GM23338 (cell line): ENCODE measurements around the gene KRT84. TPM values are rescaled to one million over a fixed set of nuclear protein-coding genes. Genes with fewer than 3 reads are reported as not detected.

Experiments
- ATAC-seq: fragments of 200-7000 bp; cut with Tn5 transposase; 3 replicates; pipeline ENCODE4 v1.9.1; 2020
- DNase-seq: peaks from one replicate; pipeline ENCODE4 v3.0.0-alpha.2; 2015; ENCODE audit warnings: low spot score
- H2AFZ ChIP-seq: fragments of 200-600 bp; sonication (generic); 2 replicates; pipeline ENCODE4 v1.8.0; 2016; ENCODE audit warnings: antibody characterized with exemption, mild to moderate bottlenecking, moderate library complexity
- H3F3A ChIP-seq: fragments of 200-600 bp; sonication (generic); replicated peaks from 2 replicates; pipeline ENCODE4 v1.8.0; 2017; ENCODE audit warnings: antibody characterized with exemption, mixed run types, low read depth
- H3K27ac ChIP-seq: fragments of 200-600 bp; sonication (generic); 2 replicates; pipeline ENCODE4 v1.6.1; 2016; ENCODE audit warnings: low read depth
- H3K27me3 ChIP-seq: fragments of 200-600 bp; sonication (generic); 2 replicates; pipeline ENCODE4 v1.8.0; 2016; ENCODE audit warnings: mild to moderate bottlenecking, mixed run types, moderate library complexity; ENCODE audit not compliant: insufficient read depth
- H3K36me3 ChIP-seq: fragments of 200-600 bp; sonication (generic); 2 replicates; pipeline ENCODE4 v1.8.0; 2016; ENCODE audit warnings: mild to moderate bottlenecking; ENCODE audit not compliant: insufficient read depth
- H3K4me1 ChIP-seq: fragments of 200-600 bp; sonication (generic); 2 replicates; pipeline ENCODE4 v1.8.0; 2016; ENCODE audit warnings: mild to moderate bottlenecking, moderate library complexity; ENCODE audit not compliant: insufficient read depth
- H3K4me2 ChIP-seq: fragments of 200-600 bp; sonication (generic); 2 replicates; pipeline ENCODE4 v1.7.1; 2017; ENCODE audit warnings: mixed run types
- H3K4me3 ChIP-seq: fragments of 200-600 bp; sonication (generic); 2 replicates; pipeline ENCODE4 v1.6.1; 2016; ENCODE audit warnings: mixed run types
- H3K79me2 ChIP-seq: fragments of 200-600 bp; sonication (generic); replicated peaks from 2 replicates; pipeline ENCODE4 v1.8.0; 2017; ENCODE audit warnings: mild to moderate bottlenecking; ENCODE audit not compliant: insufficient read depth
- H3K9me2 ChIP-seq: fragments of 200-600 bp; sonication (generic); 2 replicates; pipeline ENCODE4 v1.8.0; 2017; ENCODE audit not compliant: insufficient read depth
- H4K20me1 ChIP-seq: fragments of 200-600 bp; sonication (generic); replicated peaks from 2 replicates; pipeline ENCODE4 v1.8.0; 2017; ENCODE audit warnings: mild to moderate bottlenecking; ENCODE audit not compliant: insufficient read depth
- H3K27ac Mint-ChIP-seq: 2 replicates; pipeline ENCODE4 v1.8.0; 2020; ENCODE audit warnings: inconsistent platforms, mild to moderate bottlenecking, moderate library complexity, mixed read lengths
- H3K27me3 Mint-ChIP-seq: 3 replicates; pipeline ENCODE4 v1.8.0; 2022; ENCODE audit warnings: low read depth, mild to moderate bottlenecking, moderate library complexity, mixed read lengths, inconsistent platforms; ENCODE audit not compliant: insufficient read depth, poor library complexity
- H3K36me3 Mint-ChIP-seq: 3 replicates; pipeline ENCODE4 v1.8.0; 2021; ENCODE audit warnings: low read depth, mild to moderate bottlenecking, inconsistent platforms, moderate library complexity, mixed read lengths
- H3K4me1 Mint-ChIP-seq: 3 replicates; pipeline ENCODE4 v1.8.0; 2020; ENCODE audit warnings: mild to moderate bottlenecking, inconsistent platforms, mixed read lengths
- H3K4me3 Mint-ChIP-seq: 3 replicates; pipeline ENCODE4 v1.8.0; 2021; ENCODE audit warnings: moderate library complexity, mild to moderate bottlenecking, inconsistent platforms, mixed read lengths
- H3K9me3 Mint-ChIP-seq: 3 replicates; pipeline ENCODE4 v1.8.0; 2020; ENCODE audit warnings: moderate library complexity, mild to moderate bottlenecking, inconsistent platforms, mixed read lengths
- CREB1 ChIP-seq: fragments of 250-450 bp; sonication (Bioruptor Pico); IDR thresholded peaks from 2 replicates; pipeline ENCODE4 v1.5.0; 2020; ENCODE audit warnings: low read depth, mild to moderate bottlenecking, moderate library complexity
- EZH2 ChIP-seq: fragments of 200-600 bp; sonication (generic); IDR thresholded peaks from one replicate; pipeline ENCODE4 v1.8.0; 2017; ENCODE audit warnings: antibody characterized with exemption, mild to moderate bottlenecking, low read depth; ENCODE audit not compliant: unreplicated experiment
- EZH2phosphoT487 ChIP-seq: fragments of 200-600 bp; sonication (generic); IDR thresholded peaks from one replicate; pipeline ENCODE4 v1.8.1; 2018; ENCODE audit warnings: antibody characterized with exemption; ENCODE audit not compliant: unreplicated experiment
- JUNB ChIP-seq: IDR thresholded peaks from one replicate; pipeline ENCODE4 v1.6.1; 2016; ENCODE audit warnings: antibody characterized with exemption; ENCODE audit not compliant: unreplicated experiment
- ZNF114 ChIP-seq: fragments of 250-450 bp; sonication (Bioruptor Pico); IDR thresholded peaks from 2 replicates; pipeline ENCODE4 v1.5.0; 2020; ENCODE audit warnings: mild to moderate bottlenecking, moderate library complexity
- polyA plus RNA-seq: library from polyadenylated mRNA; unstranded; fragments of >200 nt; fragmentation: Nextera tagmentation; extraction: Ambion mirVana; gene quantifications from 2 replicates; pipeline ENCODE4 v1.2.1, GENCODE V29; 2016
- total RNA-seq: library from RNA; depleted of rRNA; stranded (reverse); fragments of >200 nt; shearing (Covaris generic); gene quantifications from 2 replicates; pipeline ENCODE4 v1.2.3, GENCODE V29; 2014
- TF ChIP-seq, protein P1 (sequence below): fragments of 250-450 bp; sonication (Bioruptor Pico); IDR thresholded peaks from 2 replicates; pipeline ENCODE4 v1.5.0; 2020; ENCODE audit warnings: mild to moderate bottlenecking, moderate library complexity
- TF ChIP-seq, protein P2 (sequence below): IDR thresholded peaks from one replicate; pipeline ENCODE4 v1.6.1; 2018; ENCODE audit warnings: antibody characterized with exemption; ENCODE audit not compliant: unreplicated experiment
- TF ChIP-seq, protein P3 (sequence below): IDR thresholded peaks from 2 replicates; pipeline ENCODE4 v1.6.1; 2016; ENCODE audit warnings: antibody characterized with exemption

Gene KRT84
- total and polyA plus RNA-seq, 2 experiments from 2014 or later = not detected

DNA sequence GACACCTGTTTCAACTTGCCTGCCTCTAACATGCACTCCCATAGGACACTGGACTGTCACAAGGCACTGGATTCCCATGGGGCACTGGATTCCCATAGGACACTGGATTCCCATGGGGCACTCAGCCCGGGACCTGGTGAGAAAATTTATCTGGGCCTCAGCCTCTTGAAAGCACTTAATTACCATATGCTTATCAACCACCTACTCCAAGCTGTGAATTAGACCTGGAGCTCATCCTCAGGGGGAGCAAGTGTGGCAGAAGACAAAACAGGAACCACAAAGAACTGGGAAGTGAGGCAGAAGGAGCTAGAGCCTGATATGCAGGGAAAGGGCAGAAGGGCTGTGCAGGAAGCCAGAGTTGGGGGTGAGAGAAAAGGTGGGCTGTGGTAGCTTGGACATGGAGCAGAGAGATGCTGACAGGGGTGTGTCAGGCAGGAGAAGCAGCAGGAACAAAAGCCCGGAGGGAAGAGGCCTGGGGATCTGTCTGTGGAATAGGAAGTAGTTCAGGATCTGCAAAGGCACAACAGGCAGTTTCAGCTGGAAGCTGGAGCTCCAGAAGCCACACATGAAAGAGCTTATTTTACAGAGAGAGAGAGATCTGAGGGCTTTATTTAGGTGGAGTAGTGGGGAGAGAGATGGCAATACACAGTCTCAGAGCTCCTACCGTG lies 17.6 kb upstream of the KRT84 start:
- H3K36me3 Mint-ChIP-seq = 0 out of 3 replicates have a peak, but pooled peaks cover under 1% of the 10 kb centered on the region
- ATAC-seq = peak; percentile 64
- no peaks in the 10 kb centered on the region for H3K27me3 Mint-ChIP-seq
- H3K9me3 Mint-ChIP-seq = peaks cover 5% of the 10 kb centered on the region; the same call in 2 of the 3 replicates
- Histone ChIP-seq H3K27ac (no peak overlapping the region), H4K20me1 (no peaks in the 10 kb centered on the region), H3K36me3 (no peaks in the 10 kb centered on the region), H3F3A (no peaks in the 10 kb centered on the region), H3K9me2 (no peaks in the 10 kb centered on the region), H3K4me1 (no peaks in the 10 kb centered on the region), H3K4me3 (no peak overlapping the region), H3K79me2 (no peaks in the 10 kb centered on the region), H3K4me2 (no peak overlapping the region), H3K27me3 (no peaks in the 10 kb centered on the region), H2AFZ (peak overlapping the region; percentile 4; the same call in 1 of the 2 replicates)
- TF ChIP-seq EZH2phosphoT487 (no peak), ZNF114 (CRISPR knock-in tag) (no peak), JUNB (no peak), EZH2 (no peak)
- no peak overlapping the region for H3K4me3 Mint-ChIP-seq
- no peak for DNase-seq
- no peak overlapping the region for H3K27ac Mint-ChIP-seq
- H3K4me1 Mint-ChIP-seq = peaks cover 10% of the 10 kb centered on the region

DNA sequence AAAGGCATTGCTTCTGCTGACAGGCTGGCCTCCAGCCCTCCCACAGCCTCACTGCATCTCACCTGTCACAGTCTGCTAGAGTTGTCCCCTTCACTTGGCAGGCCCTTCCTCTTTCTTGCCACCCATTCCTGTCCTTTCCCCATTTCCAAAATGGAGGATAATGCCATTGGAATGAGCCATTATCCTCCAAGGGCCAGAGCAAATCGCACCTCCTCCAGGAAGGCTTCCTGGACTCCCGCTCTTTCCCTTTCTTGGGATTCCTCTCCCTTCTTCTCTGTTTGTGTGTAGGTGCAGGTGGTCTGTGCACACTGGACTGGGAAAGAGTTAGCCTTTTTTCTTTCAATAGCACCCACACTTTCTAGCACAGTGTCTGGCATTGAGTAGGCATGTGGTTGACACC lies 16.9 kb upstream of the KRT84 start:
- Histone ChIP-seq H3K4me3 (no peak overlapping the region), H3K4me2 (no peak overlapping the region), H3K27me3 (no peaks in the 10 kb centered on the region), H3K36me3 (no peaks in the 10 kb centered on the region), H3K4me1 (no peaks in the 10 kb centered on the region), H3K79me2 (no peaks in the 10 kb centered on the region), H2AFZ (no peak overlapping the region; the same call in 1 of the 2 replicates), H3F3A (no peaks in the 10 kb centered on the region), H3K9me2 (no peaks in the 10 kb centered on the region), H3K27ac (no peak overlapping the region), H4K20me1 (no peaks in the 10 kb centered on the region)
- DNase-seq = no peak
- no peak for ATAC-seq
- no peaks in the 10 kb centered on the region for H3K27me3 Mint-ChIP-seq
- no peak overlapping the region for H3K4me3 Mint-ChIP-seq
- no peaks in the 10 kb centered on the region for H3K9me3 Mint-ChIP-seq
- H3K4me1 Mint-ChIP-seq = peaks cover 10% of the 10 kb centered on the region
- no peaks in the 10 kb centered on the region for H3K36me3 Mint-ChIP-seq
- H3K27ac Mint-ChIP-seq = no peak overlapping the region
- TF ChIP-seq, protein P1, sequence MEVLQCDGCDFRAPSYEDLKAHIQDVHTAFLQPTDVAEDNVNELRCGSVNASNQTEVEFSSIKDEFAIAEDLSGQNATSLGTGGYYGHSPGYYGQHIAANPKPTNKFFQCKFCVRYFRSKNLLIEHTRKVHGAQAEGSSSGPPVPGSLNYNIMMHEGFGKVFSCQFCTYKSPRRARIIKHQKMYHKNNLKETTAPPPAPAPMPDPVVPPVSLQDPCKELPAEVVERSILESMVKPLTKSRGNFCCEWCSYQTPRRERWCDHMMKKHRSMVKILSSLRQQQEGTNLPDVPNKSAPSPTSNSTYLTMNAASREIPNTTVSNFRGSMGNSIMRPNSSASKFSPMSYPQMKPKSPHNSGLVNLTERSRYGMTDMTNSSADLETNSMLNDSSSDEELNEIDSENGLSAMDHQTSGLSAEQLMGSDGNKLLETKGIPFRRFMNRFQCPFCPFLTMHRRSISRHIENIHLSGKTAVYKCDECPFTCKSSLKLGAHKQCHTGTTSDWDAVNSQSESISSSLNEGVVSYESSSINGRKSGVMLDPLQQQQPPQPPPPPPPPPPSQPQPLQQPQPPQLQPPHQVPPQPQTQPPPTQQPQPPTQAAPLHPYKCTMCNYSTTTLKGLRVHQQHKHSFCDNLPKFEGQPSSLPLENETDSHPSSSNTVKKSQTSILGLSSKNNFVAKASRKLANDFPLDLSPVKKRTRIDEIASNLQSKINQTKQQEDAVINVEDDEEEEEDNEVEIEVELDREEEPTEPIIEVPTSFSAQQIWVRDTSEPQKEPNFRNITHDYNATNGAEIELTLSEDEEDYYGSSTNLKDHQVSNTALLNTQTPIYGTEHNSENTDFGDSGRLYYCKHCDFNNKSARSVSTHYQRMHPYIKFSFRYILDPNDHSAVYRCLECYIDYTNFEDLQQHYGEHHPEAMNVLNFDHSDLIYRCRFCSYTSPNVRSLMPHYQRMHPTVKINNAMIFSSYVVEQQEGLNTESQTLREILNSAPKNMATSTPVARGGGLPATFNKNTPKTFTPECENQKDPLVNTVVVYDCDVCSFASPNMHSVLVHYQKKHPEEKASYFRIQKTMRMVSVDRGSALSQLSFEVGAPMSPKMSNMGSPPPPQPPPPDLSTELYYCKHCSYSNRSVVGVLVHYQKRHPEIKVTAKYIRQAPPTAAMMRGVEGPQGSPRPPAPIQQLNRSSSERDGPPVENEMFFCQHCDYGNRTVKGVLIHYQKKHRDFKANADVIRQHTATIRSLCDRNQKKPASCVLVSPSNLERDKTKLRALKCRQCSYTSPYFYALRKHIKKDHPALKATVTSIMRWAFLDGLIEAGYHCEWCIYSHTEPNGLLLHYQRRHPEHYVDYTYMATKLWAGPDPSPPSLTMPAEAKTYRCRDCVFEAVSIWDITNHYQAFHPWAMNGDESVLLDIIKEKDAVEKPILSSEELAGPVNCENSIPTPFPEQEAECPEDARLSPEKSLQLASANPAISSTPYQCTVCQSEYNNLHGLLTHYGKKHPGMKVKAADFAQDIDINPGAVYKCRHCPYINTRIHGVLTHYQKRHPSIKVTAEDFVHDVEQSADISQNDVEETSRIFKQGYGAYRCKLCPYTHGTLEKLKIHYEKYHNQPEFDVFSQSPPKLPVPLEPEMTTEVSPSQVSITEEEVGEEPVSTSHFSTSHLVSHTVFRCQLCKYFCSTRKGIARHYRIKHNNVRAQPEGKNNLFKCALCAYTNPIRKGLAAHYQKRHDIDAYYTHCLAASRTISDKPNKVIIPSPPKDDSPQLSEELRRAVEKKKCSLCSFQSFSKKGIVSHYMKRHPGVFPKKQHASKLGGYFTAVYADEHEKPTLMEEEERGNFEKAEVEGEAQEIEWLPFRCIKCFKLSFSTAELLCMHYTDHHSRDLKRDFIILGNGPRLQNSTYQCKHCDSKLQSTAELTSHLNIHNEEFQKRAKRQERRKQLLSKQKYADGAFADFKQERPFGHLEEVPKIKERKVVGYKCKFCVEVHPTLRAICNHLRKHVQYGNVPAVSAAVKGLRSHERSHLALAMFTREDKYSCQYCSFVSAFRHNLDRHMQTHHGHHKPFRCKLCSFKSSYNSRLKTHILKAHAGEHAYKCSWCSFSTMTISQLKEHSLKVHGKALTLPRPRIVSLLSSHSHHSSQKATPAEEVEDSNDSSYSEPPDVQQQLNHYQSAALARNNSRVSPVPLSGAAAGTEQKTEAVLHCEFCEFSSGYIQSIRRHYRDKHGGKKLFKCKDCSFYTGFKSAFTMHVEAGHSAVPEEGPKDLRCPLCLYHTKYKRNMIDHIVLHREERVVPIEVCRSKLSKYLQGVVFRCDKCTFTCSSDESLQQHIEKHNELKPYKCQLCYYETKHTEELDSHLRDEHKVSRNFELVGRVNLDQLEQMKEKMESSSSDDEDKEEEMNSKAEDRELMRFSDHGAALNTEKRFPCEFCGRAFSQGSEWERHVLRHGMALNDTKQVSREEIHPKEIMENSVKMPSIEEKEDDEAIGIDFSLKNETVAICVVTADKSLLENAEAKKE (CRISPR knock-in tag) = no peak
- TF ChIP-seq EZH2 (no peak), EZH2phosphoT487 (no peak), CREB1 (CRISPR knock-in tag) (no peak), ZNF114 (CRISPR knock-in tag) (no peak)
- TF ChIP-seq, protein P2, sequence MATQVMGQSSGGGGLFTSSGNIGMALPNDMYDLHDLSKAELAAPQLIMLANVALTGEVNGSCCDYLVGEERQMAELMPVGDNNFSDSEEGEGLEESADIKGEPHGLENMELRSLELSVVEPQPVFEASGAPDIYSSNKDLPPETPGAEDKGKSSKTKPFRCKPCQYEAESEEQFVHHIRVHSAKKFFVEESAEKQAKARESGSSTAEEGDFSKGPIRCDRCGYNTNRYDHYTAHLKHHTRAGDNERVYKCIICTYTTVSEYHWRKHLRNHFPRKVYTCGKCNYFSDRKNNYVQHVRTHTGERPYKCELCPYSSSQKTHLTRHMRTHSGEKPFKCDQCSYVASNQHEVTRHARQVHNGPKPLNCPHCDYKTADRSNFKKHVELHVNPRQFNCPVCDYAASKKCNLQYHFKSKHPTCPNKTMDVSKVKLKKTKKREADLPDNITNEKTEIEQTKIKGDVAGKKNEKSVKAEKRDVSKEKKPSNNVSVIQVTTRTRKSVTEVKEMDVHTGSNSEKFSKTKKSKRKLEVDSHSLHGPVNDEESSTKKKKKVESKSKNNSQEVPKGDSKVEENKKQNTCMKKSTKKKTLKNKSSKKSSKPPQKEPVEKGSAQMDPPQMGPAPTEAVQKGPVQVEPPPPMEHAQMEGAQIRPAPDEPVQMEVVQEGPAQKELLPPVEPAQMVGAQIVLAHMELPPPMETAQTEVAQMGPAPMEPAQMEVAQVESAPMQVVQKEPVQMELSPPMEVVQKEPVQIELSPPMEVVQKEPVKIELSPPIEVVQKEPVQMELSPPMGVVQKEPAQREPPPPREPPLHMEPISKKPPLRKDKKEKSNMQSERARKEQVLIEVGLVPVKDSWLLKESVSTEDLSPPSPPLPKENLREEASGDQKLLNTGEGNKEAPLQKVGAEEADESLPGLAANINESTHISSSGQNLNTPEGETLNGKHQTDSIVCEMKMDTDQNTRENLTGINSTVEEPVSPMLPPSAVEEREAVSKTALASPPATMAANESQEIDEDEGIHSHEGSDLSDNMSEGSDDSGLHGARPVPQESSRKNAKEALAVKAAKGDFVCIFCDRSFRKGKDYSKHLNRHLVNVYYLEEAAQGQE = no peak
- TF ChIP-seq, protein P3, sequence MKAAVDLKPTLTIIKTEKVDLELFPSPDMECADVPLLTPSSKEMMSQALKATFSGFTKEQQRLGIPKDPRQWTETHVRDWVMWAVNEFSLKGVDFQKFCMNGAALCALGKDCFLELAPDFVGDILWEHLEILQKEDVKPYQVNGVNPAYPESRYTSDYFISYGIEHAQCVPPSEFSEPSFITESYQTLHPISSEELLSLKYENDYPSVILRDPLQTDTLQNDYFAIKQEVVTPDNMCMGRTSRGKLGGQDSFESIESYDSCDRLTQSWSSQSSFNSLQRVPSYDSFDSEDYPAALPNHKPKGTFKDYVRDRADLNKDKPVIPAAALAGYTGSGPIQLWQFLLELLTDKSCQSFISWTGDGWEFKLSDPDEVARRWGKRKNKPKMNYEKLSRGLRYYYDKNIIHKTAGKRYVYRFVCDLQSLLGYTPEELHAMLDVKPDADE = no peak
